B cell (primary cell): ENCODE results near the gene SCAF11. TPM values are rescaled to one million over a fixed set of nuclear protein-coding genes. Genes with fewer than 3 reads are reported as not detected.
A peak's percentile ranks its signal among the peaks of the same experiment; 100 is the strongest.

Experiments used
- ATAC-seq: fragments of 200-7000 bp; cut with Tn5 transposase; one replicate; pipeline ENCODE4 v1.10.0; 2021; ENCODE audit warnings: low read depth, mild to moderate bottlenecking, moderate number of reproducible peaks, moderate library complexity
- CTCF ChIA-PET: fragments of 350-600 bp; sonication (Branson Sonifier 250); formaldehyde crosslinking; loops from one replicate; lab custom pipeline; 2021; ENCODE audit warnings: antibody characterized with exemption, inconsistent platforms; lab: Charles Lee
- POLR2A ChIA-PET: fragments of 350-600 bp; sonication (Branson Sonifier 250); formaldehyde crosslinking; loops from one replicate; lab custom pipeline; 2021; ENCODE audit warnings: antibody characterized with exemption; lab: Charles Lee
- DNase-seq: peaks from one replicate; pipeline ENCODE4 v3.0.0; 2013
- H2AFZ ChIP-seq: 2 replicates; pipeline ENCODE4 v1.6.1; 2012; ENCODE audit warnings: mild to moderate bottlenecking, low read depth, low read length; ENCODE audit not compliant: insufficient read depth, poor library complexity, severe bottlenecking
- H3K27ac ChIP-seq, 2 donors: 1 replicate in 1 of 2; 2 replicates in 1 of 2; pipeline ENCODE4 v1.5.1; 2012 to 2013; ENCODE audit warnings: low read length in 2 of 2, mild to moderate bottlenecking in 2 of 2, moderate library complexity in 1 of 2
- H3K27me3 ChIP-seq, 4 experiments: fragments of 200-600 bp in 1 of 4; sonication (generic) in 1 of 4; replicated peaks in 1 of 4; 1 replicate in 2 of 4; 2 replicates in 2 of 4; pipeline versions ENCODE4 v1.6.1 to v1.7.0; 2013 to 2016; ENCODE audit warnings: low read length in 3 of 4, mild to moderate bottlenecking in 2 of 4, mixed read lengths in 1 of 4, moderate library complexity in 1 of 4; ENCODE audit not compliant: insufficient read depth in 4 of 4, control insufficient read depth in 3 of 4; ENCODE audit errors: control extremely low read depth in 1 of 4
- H3K36me3 ChIP-seq, 2 experiments: replicated peaks in 1 of 2; 1 replicate in 1 of 2; 2 replicates in 1 of 2; pipeline versions ENCODE4 v1.6.1 to v1.7.1; 2013; ENCODE audit warnings: low read length in 1 of 2; ENCODE audit not compliant: insufficient read depth in 2 of 2, control insufficient read depth in 1 of 2; ENCODE audit errors: control extremely low read depth in 1 of 2, extremely low read depth in 1 of 2
- H3K4me1 ChIP-seq, 2 donors: fragments of 200-600 bp in 1 of 2; sonication (generic) in 1 of 2; 1 replicate in 1 of 2; 2 replicates in 1 of 2; pipeline versions ENCODE4 v1.5.1 to v1.6.1; 2013 to 2017; ENCODE audit warnings: low read length in 2 of 2; ENCODE audit not compliant: control insufficient read depth in 2 of 2, insufficient read depth in 2 of 2
- H3K4me2 ChIP-seq: replicated peaks from 2 replicates; pipeline ENCODE3; 2012; ENCODE audit warnings: mild to moderate bottlenecking, low read depth, low read length; ENCODE audit not compliant: poor library complexity, severe bottlenecking
- H3K4me3 ChIP-seq, 5 experiments: fragments of 200-600 bp in 1 of 5; sonication (generic) in 1 of 5; 1 replicate in 3 of 5; 2 replicates in 2 of 5; pipeline versions ENCODE4 v1.5.1 to v1.7.0; 2011 to 2016; ENCODE audit warnings: low read length in 4 of 5, mild to moderate bottlenecking in 4 of 5, low read depth in 2 of 5, control low read depth in 1 of 5, moderate library complexity in 1 of 5; ENCODE audit not compliant: insufficient read depth in 1 of 5; ENCODE audit errors: control extremely low read depth in 1 of 5, extremely low read depth in 1 of 5
- H3K79me2 ChIP-seq: fragments of 200-600 bp; sonication (generic); one replicate; pipeline ENCODE4 v1.6.0; 2016; ENCODE audit warnings: low read length; ENCODE audit not compliant: control insufficient read depth, insufficient read depth
- H3K9ac ChIP-seq: fragments of 200-600 bp; sonication (generic); 2 replicates; pipeline ENCODE4 v1.6.1; 2017; ENCODE audit warnings: mild to moderate bottlenecking, low read length, moderate library complexity
- H3K9me3 ChIP-seq, 3 donors: one replicate each; pipeline versions ENCODE4 v1.6.1 to v1.7.1; 2013; ENCODE audit warnings: low read length in 2 of 3; ENCODE audit not compliant: control insufficient read depth in 2 of 3, insufficient read depth in 1 of 3; ENCODE audit errors: control extremely low read depth in 1 of 3
- H4K20me1 ChIP-seq: 2 replicates; pipeline ENCODE4 v1.6.0; 2012; ENCODE audit warnings: mild to moderate bottlenecking, low read length; ENCODE audit not compliant: insufficient read depth, control insufficient read depth, poor library complexity, severe bottlenecking
- H3K27ac Mint-ChIP-seq: one replicate; pipeline ENCODE4 v1.8.0; 2021; ENCODE audit warnings: mixed read lengths
- H3K27me3 Mint-ChIP-seq: one replicate; pipeline ENCODE4 v1.8.0; 2021; ENCODE audit warnings: mixed read lengths
- H3K4me1 Mint-ChIP-seq: one replicate; pipeline ENCODE4 v1.8.0; 2021; ENCODE audit warnings: mixed read lengths
- H3K4me3 Mint-ChIP-seq: one replicate; pipeline ENCODE4 v1.8.0; 2021; ENCODE audit warnings: mixed read lengths
- H3K9me3 Mint-ChIP-seq: one replicate; pipeline ENCODE4 v1.8.0; 2022; ENCODE audit warnings: mixed read lengths; ENCODE audit not compliant: insufficient read depth
- EZH2 ChIP-seq: IDR thresholded peaks from 2 replicates; pipeline ENCODE4 v1.6.1; 2012; ENCODE audit warnings: borderline replicate concordance, low read depth, mild to moderate bottlenecking, moderate library complexity, low read length; ENCODE audit not compliant: insufficient read depth, poor library complexity, severe bottlenecking
- WGBS: methylation state at CpG from one replicate; pipeline ENCODE4 v1.1.5; 2013; ENCODE audit warnings: missing lambda C conversion rate; ENCODE audit not compliant: insufficient coverage; 5-methylcytosine and 5-hydroxymethylcytosine counted together
- intact Hi-C: fragments of 100-400 bp; cut with micrococcal nuclease; formaldehyde crosslinking; loops from one replicate; pipeline ENCODE4 v1.10.0; 2022
- polyA plus RNA-seq: library from polyadenylated mRNA; depleted of rRNA; stranded (reverse); fragments of >200 nt; gene quantifications from 2 replicates; pipeline ENCODE4 v1.2.3, GENCODE V29; 2012
- total RNA-seq, 2 donors: library from RNA; stranded (reverse); fragments of 120-200 nt in 1 of 2; gene quantifications; 1 replicate in 1 of 2; 2 replicates in 1 of 2; pipeline versions ENCODE4 v1.2.3 to v1.2.4, GENCODE V29; 2013 to 2022
- TF ChIP-seq, protein P1 (sequence below): fragments of 200-600 bp; IDR thresholded peaks from one replicate; pipeline ENCODE4 v1.8.0; 2022; ENCODE audit warnings: antibody characterized with exemption, mild to moderate bottlenecking

Gene SCAF11
- total and polyA plus RNA-seq, 2 donors (not counting 1 experiment from before 2014, with no cell fraction given) = 76.1 to 247 TPM

GRCh38 chr12:45928309-45928708 lies 62.1 kb downstream of the SCAF11 start:
- Mint-ChIP-seq H3K27me3 (no peaks in the 10 kb centered on the region), H3K27ac (peak overlapping the region; percentile 27), H3K9me3 (no peaks in the 10 kb centered on the region), H3K4me1 (no peaks in the 10 kb centered on the region), H3K4me3 (no peak overlapping the region)
- intact Hi-C loops = no loop called here
- TF ChIP-seq, protein P1, sequence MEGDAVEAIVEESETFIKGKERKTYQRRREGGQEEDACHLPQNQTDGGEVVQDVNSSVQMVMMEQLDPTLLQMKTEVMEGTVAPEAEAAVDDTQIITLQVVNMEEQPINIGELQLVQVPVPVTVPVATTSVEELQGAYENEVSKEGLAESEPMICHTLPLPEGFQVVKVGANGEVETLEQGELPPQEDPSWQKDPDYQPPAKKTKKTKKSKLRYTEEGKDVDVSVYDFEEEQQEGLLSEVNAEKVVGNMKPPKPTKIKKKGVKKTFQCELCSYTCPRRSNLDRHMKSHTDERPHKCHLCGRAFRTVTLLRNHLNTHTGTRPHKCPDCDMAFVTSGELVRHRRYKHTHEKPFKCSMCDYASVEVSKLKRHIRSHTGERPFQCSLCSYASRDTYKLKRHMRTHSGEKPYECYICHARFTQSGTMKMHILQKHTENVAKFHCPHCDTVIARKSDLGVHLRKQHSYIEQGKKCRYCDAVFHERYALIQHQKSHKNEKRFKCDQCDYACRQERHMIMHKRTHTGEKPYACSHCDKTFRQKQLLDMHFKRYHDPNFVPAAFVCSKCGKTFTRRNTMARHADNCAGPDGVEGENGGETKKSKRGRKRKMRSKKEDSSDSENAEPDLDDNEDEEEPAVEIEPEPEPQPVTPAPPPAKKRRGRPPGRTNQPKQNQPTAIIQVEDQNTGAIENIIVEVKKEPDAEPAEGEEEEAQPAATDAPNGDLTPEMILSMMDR = no peak
- TF ChIP-seq EZH2 = no peak
- Histone ChIP-seq H3K4me2 (no peak overlapping the region), H3K27me3 (no peaks in the 10 kb centered on the region), H3K27ac (peak overlapping the region in 1 of 2 donors; percentile 42), H3K4me3 (no peak overlapping the region), H3K4me1 (no peaks in the 10 kb centered on the region), H3K9me3 (no peaks in the 10 kb centered on the region), H3K9ac (no peak overlapping the region), H3K79me2 (peaks cover 3% of the 10 kb centered on the region), H3K36me3 (peaks cover 23 to 65% of the 10 kb centered on the region in 2 experiments), H2AFZ (no peak overlapping the region), H4K20me1 (no peaks in the 10 kb centered on the region)
- DNase-seq (no peak), ATAC-seq (no peak)
- whole genome bisulfite sequencing = no CpG with 5 or more reads among the region's 2 CpGs
- POLR2A ChIA-PET = no interaction called here
- CTCF ChIA-PET = interaction anchor here (0.7 kb wide), 1 partner anchor 384 kb away, joined by 3 read pairs; no protein-coding TSS in a partner anchor

DNA sequence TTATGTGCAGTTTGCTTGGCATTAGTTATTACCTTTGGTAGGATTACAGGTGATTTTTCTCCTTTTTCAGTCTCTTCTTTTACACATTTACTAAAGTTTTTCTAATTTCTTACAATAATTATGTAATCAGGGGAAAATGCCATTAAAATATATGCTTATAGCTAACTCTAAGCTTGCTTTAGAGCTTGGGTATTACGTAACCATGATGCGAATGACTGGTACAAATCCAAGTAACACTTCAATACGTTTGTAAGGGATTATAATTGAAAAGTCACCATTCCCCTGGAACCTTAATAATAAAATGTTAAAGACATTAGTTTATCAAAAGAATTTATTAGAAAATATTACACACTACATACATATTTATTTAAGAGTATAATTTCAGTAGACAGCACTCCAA lies 71.6 kb downstream of the SCAF11 start:
- intact Hi-C loops = no loop called here
- peaks cover under 1% of the 10 kb centered on the region for H3K79me2 ChIP-seq
- no peaks in the 10 kb centered on the region for H4K20me1 ChIP-seq
- no peak overlapping the region for H3K9ac ChIP-seq
- H3K27me3 Mint-ChIP-seq = no peaks in the 10 kb centered on the region
- peaks cover 10% of the 10 kb centered on the region for H3K4me1 Mint-ChIP-seq
- ChIA-PET POLR2A (no interaction called here), CTCF (interaction anchor here (0.6 kb wide), 1 partner anchor 88 kb away, joined by 4 read pairs; no protein-coding TSS in a partner anchor)
- H3K36me3 ChIP-seq = peaks cover 17 to 34% of the 10 kb centered on the region in 2 experiments
- ATAC-seq (no peak), DNase-seq (no peak)
- H3K4me2 ChIP-seq = no peak overlapping the region
- H3K4me3 Mint-ChIP-seq = no peak overlapping the region
- H3K4me3 ChIP-seq = no peak overlapping the region
- no peaks in the 10 kb centered on the region for H3K27me3 ChIP-seq
- no peak overlapping the region for H3K27ac ChIP-seq
- no CpG with 5 or more reads among the region's 3 CpGs for WGBS
- no peaks in the 10 kb centered on the region for H3K4me1 ChIP-seq
- H3K9me3 Mint-ChIP-seq = no peaks in the 10 kb centered on the region
- TF ChIP-seq, protein P1 = no peak
- TF ChIP-seq EZH2 = no peak
- peaks cover 0 to 7% (median 0%) of the 10 kb centered on the region in 3 donors for H3K9me3 ChIP-seq
- H3K27ac Mint-ChIP-seq = no peak overlapping the region
- H2AFZ ChIP-seq = no peak overlapping the region
